Tongue (tissue), 2 donors: ENCODE measurements around the gene KCTD7. TPM values are rescaled to one million over a fixed set of nuclear protein-coding genes. Genes with fewer than 3 reads are reported as not detected.
"Not testable (repeated sequence)": the region's sequence is repeated elsewhere in the genome, so short reads cannot be mapped to it uniquely, and the experiment has no call there.

ENCODE experiments used
- DNase-seq: peaks from one replicate; pipeline ENCODE4 v3.0.0-alpha.2; 2015
- total RNA-seq: library from RNA; depleted of rRNA; stranded (reverse); fragments of >200 nt; gene quantifications from one replicate; pipeline ENCODE4 v1.2.3, GENCODE V29; 2014

The KCTD7 gene
- 12.6 TPM for total RNA-seq

DNA sequence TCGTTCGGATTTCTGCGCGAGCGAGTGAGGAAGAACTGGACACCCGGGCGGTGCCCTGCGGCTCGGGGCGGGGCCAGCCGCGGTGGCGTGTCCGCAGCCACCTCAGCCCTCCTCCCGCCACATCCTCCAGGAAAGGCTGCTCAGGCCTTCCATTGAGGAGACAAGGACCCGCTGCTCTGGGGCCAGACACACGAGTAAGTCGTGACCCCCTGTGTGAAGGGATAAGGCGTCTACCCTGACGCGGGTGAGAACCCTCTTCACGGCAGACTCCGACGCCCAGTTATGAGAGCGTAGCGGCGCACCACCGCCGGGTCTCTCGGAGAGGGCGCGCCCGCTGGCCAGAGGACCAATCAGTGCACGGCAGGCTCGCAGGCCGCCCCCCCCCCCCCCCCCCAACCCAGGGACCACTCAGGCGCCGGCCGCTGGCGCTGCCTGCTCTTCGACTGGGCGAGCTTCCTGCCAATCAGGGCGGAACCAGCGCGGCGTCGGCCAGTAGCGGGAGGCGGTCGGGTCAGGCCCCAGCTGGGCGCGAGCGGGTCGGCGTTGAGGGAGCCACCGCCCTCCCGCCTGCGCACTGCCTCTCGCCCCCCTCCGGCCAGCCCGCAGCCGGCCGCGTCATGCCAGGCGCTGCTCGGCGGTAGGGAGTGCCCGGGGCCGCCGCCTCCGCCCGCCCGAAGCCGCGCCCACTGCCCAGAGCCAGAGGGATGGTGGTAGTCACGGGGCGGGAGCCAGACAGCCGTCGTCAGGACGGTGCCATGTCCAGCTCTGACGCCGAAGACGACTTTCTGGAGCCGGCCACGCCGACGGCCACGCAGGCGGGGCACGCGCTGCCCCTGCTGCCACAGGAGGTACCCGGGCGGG lies at the start of gene KCTD7:
KCTD7 (plus strand) TSS at position 521 of the 861 bp plus-strand sequence; CDS start at position 705, 184 bp downstream.
- DNase-seq: peak; percentile 99

DNA sequence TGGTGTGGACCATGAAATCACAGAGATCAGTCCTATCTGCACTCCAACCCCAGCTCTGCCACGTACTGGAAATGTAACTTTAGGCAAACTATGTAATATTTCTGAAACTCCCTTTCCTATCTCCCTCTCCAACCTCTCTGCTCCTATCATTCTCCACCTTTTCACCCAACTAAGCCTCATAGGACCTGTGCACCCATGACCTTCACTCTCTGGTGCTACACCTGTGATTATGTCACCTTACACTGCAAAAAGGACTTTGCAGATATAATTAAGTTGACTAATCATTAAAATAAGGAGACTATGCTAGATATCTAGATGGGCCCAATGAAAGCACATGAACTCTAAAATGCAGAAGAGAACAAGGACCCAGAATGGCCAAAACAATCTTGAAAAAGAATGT lies 48.3 kb upstream of the KCTD7 start:
- not testable (repeated sequence) for DNase-seq

DNA sequence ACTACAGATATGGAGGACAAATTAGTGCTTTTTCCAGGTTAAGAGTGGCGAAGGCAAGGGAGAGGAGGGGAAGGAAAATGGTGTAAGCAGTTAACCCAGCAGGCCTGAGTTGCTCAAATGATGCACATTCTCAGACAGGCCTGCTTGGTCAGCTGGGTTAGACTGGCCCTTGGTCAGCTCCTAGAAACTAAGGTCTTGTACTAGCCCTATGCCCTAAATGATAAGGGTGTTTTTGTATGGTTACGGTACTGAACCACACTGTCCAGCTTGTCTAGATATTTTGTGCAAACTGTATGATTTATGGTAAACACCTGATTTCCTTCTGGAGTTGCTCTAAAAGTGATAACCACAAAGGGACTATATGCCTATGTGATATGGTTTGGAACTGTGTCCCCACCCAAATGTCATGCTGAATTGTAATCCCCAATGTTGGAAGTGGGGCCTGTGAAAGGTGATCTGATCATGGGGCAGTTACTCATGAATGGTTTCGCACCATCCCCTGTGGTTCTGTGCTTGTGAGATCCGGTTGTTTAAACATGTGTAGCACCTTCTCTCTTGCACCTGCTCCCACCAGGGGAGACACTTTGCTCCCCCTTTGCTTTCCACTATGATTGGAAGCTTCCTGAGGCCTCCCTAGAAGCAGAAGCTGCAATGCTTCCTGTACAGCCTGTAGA lies 45.7 kb upstream of the KCTD7 start:
- DNase-seq: not testable (repeated sequence)

DNA sequence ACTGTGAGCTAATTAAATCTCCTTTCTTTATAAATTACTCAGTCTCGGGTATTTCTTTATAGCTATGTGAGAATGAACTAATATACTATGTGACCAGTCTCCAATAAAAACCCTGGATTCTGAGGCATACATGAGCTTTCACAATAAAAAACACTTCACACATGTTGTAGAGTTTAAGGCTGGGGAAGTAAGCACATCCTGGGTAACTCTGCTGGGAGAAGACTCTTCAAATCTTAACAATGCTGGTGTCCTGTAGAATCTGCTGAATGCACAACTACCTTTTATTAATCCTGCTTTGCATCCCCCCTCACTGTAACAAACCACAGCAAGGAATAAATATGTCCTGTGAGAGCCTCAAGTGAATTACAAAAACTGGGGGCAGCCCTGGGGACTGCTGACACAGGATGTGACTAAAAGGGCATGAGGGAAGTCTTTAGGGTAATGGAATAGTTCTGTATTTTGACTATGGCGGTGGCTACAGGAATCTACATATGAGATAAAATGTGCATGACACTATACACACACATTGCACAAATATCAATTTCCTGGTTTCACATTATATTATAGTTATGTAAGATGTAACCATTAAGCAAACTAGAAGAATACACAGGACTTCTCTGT lies 45.1 kb upstream of the KCTD7 start:
- no peak for DNase-seq

DNA sequence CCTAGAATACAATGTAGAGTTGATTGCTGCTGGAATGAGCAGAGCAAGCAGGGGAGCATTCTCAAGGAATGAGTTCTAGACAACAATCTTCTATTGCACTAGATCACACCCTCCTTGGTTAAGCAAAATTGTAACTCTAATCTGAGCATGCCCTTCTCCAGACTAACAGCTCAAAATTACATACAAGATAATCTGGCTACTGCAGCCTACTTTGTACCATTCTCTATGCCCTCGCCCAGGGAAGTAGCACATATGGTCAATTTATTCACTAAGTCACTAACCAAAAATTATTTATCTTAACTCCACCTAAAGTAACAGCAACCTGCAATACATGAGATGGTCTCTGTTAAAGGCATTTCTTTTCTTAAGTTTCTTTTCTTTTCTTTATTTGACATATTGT lies 42.5 kb upstream of the KCTD7 start:
- no peak for DNase-seq

DNA sequence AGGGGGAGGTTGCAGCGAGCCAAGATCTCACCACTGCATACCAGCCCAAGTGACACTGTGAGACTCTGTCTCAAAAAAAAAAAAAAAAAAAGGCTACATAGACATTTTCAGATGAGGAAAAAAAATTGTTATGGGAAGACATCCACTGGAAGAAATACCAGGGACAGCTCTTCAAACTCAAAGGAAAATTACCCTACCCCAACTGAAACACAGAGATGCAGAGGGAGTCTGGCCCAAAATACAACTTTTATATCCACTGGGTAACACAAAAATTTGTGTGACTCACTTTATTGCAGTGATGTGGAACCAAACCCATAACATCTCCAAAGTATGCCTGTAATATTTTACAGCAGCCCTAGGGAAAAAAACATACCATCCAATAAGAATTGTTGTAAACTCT lies 40.5 kb upstream of the KCTD7 start:
- not testable (repeated sequence) for DNase-seq

DNA sequence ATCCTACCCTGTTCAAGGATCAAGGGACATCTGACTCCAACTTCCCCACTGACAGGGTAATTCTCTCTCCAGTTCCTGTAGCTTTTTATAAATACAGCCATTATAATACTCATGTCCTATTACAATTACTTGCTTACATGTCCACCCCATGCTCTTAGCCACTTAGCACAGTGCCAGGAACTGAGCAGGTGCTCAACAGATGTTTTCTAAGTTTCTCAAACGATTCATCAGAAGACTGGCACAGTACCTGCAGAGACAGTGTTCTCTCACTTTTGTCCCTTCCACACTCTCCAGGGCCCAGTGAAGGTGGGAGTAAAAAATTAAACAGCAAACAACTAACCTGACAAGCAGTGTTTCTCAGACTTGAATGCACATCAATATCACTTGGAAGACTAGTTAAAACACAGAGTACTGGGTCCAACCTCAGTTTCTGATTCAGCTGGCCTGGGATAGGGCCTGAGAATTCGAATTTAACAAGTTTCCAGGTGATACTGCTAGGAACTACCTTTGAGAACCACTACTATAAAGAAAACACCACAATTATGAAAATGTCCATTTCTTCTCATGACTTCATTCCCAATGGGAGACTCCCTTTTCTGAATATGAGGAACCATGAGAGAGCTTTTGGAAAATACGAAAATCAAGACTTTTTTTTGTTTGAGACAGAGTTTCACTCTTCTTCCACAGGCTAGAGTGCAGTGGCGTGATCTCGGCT lies 39.7 kb upstream of the KCTD7 start:
- DNase-seq: not testable (repeated sequence)

DNA sequence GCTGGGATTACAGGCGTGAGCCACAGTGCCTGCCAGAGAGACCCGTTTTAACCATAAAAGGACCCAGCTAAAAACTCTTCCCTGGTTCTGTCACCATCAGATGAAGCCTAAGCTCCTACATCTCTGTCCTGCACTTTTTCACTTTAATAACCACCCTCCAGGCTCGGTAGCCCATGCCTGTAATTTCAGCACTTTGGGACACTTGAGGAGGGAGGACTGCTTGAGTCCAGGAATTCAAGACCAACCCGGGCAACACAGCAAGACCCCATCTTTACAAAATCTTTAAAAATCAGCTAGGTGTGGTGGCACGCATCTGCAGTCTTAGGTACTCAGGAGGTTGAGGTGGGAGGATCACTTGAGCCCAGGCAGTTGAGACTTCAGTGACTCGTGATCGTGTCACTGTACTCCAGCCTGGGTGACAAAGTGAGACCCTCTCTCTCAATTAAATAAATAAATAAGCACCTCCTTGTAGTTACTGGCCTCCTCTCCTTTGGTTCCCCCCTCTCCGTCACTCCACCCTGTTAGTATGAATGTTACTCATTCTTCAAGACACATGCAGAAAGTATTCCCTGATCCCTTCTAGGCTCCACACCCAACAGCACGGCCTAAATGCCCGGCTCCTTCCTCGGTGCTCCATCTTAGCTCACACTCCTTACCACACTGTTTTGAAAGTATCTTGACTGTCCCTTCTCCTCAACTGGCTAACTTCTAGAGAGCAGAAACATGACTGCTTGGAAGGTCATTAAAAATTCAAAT lies 38.2 kb upstream of the KCTD7 start:
- not testable (repeated sequence) for DNase-seq

DNA sequence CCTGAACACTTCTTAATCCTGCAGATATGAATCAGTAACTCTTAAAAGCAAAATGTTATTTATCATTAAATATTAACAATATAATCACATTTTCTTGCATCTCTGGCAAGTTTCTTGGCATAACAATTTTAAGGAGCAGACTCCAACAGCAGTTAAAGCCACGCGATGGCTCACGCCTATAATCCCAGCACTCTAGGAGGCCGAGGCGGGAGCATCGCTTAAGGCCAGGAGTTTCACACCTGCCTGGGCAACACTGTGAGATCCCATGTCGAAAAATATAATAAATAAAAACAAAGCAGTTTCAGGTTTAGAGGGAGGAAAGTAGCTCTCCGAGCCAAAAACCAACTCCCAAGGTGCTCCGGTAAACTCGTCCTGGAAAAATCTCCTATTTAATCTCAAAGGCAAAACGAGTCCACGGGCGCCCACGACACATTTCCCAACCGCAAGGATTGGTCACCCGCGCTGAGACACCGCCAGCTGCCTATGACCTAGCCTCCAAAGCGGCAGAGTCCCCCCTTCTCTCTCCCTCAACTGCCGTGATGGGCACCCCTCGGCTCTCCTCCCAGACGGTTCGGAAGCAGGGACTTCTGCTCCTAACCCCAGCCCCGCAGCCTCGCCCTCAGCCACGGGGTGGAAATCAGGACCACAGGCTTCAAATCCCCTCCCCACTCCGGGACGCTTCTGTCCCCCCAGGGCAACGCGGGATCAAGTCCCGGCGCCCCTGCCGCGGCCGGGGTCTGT lies 37.5 kb upstream of the KCTD7 start:
- DNase-seq: peak; percentile 18

DNA sequence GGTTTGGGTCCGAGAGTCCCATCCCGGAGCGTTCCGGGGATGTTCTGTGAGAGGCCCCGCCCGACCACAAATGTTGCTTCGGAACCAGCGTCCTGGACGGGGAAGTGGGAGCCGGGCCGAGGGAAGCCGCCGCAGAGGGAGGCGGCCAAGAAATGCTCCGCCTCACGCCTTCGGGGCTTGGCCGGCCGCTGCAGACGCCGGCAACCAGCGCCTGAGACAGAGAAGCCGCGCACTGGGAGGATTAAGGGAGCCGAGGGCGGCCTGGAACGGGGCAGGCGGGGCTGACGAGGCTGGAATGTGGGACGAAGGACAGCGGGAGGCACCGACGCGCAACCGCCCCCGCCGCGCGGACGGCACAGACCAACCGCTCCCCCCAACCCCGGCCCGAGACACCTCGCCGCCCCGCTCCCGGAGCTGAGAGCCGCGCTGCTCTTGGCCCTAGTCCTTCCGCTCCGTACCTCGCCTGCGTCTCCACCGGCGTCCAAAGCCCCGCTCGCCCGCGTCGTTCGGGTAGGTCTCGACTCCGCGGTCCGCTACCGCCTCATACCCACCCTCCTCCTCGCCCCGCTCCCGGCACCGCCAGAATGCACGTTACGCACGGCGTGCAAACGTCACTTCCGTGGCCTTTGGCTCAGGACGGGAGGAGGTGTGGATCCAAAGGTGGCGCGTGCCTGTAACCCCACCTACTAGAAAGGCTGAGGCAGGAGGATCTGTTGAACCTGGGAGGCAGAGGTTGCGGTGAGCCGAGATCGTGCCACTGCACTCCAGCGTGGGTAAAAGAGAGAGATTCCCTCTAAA lies 36.7 kb upstream of the KCTD7 start:
- DNase-seq: peak; percentile 97

DNA sequence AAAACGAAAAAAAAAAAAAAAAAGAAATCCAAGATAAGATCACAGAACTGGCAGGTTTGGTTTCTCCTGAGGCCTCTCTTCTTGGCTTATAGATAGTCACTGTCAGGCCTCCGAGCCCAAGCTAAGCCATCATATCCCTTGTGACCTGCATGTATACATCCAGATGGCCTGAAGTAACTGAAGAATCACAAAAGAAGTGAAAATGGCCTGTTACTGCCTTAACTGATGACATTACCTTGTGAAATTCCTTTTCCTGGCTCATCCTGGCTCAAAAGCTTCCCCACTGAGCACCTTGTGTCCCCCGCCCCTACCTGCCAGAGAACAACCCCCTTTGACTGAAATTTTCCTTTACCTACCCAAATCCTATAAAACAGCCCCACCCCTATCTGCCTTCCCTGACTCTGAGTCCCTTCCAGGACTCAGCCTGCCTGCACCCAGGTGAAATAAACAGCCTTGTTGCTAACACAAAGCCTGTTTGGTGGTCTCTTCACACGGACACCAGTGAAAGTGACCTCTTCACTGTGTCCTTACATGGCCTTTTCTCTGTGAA lies 36.0 kb upstream of the KCTD7 start:
- not testable (repeated sequence) for DNase-seq

DNA sequence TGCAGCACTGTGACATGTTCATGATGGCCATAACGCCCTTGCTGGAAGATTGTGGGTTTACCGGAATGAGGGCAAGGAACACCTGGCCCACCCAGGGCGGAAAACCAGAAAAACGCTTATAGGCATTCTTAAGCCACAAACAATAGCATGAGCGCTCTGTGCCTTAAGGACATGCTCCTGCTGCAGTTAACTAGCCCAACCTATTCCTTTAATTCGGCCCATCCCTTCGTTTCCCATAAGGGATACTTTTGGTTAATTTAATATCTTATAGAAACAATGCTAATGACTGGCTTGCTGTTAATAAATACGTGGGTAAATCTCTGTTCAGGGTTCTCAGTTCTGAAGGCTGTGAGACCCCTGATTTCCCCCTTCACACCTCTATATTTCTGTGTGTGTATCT lies 34.6 kb upstream of the KCTD7 start:
- DNase-seq: not testable (repeated sequence)

DNA sequence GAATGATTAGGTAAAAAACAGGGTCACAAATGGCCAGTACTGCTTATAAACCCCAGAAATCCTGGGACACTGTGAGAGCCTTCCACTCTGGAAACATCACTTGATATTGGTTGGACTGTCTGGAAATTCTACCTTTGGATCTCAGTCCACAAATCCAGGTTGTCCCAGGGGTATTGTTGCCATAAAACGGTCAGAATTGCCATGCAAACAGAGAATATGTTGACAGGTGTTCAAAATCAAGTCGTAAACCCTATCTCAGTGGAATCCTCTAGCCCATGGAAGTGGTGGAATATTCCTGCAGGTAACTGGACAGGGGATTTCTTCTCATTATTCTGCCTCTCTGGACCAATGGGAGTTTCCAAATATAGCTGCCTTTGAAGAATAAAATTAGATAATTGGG lies 31.2 kb upstream of the KCTD7 start:
- no peak for DNase-seq

DNA sequence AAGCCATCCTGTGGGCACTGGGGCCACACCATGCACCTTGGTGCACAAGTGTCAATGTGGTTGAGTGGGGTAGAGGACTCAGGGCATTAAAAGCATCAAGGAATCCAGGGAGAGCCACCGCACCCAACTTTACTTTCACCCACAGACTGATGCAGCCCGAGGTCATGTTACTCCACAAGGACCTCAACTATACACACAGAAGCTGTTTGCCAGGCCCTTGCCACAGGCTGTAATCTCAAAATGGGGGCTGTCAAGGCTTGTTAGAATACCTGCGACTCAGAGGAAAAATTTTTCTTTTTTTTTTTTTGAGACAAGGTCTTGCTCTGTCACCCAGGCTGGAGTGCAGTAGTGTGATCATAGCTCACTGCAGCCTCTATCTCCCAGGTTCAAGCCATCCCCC lies 26.5 kb upstream of the KCTD7 start:
- no peak for DNase-seq

DNA sequence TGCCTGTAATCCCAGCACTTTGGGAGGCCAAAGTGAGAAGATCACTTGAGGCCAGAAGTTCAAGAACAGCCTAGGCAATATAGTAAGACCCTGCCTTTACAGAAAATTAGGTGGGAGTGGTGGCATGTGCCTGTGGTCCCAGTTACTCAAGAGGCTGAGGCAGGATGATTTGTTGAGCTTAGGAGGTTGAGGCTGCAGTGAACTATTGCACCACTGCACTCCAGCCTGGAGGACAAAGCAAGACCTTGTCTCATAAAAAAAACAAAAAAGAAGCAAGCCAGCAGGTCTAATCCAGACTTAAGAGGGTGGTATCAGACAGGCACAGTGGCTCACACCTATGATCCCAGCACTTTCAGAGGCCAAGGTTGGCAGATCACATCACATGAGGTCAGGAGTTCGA lies 24.5 kb upstream of the KCTD7 start:
- DNase-seq: no peak

DNA sequence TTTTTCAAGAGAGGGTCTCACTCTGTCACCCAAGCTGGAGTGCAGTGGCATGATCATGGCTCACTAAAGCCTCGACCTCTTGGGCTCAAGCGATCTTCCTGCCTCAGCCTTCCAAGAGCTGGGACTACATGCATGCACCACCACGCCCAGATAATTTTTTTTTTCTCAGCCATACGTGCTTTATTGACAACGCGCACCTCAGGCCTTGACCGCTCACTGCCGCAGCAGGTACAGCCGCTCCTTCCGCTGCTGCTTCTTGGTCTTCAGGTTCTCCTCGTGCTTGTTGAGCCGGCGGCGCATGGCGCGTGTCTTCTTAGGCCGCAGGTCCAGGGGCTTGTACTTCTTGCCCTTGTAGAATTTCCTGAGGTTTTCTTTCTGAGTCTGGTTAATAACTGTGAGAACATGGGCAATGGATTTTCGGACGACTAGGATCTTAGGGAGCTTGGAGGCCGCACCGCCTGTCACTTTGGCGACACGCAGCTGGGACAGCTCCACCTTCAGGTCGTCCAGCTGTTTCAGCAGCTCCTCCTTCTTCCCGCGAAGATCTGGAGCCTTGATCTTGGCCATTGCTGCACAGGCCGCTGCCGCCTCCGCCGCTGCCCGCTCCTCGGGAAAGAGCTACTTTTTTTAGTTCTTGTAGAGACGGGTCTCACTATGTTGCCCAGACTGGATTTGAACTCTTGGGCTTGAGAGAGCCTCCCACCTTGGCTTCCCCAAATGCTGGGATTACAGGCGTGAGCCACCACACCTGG lies 22.0 kb upstream of the KCTD7 start:
- DNase-seq: not testable (repeated sequence)

DNA sequence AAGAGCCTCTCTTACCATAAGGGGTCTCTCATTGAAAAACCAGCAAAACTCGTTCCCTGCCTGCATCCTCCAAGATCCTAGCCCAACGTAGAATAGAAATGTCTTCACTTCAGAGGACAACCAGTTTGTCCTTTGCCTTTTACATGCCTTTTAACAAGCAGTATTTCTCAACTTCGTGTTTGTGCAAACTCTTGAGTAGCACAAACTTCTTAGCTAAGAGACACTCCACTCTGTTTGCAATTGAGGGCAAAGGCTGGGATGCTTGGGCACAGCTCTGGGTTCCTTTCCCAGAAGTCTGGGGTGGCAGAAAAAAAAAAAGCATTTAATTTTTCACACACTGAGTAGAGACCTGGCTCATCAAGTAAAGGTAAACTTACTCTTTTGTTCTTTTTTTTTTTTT lies 19.5 kb upstream of the KCTD7 start:
- no peak for DNase-seq

DNA sequence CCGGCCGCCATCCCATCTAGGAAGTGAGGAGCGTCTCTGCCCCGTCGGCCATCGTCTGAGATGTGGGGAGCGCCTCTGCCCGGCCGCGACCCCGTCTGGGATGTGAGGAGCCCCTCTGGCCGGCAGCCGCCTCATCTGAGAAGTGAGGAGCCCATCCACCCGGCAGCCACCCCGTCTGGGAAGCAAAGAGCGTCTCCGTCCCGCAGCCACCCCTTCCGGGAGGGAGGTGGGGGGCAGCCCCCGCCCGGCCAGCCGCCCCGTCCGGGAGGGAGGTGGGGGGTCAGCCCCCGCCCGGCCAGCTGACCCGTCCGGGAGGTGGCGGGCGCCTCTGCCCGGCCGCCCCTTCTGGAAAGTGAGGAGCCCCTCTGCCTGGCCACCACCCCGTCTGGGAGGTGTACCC lies 14.1 kb upstream of the KCTD7 start:
- DNase-seq: not testable (repeated sequence)

DNA sequence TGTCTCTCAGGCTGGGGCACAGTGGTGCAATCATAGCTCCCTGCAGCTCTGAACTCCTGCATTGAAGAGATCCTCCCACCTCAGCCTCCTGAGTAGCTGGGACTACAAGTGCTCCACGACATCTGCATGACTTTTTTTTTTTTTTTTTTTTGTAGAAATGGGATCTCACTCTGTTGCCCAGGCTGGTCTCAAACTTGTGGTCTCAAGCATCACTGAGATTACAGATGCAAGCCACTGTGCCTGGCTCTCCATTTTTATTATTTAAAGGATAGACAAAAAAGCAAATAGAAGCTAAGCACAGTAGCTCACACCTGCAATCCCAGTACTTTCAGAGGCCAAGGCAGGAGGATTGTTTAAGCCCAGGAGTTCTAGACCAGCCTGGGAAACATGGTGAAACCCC lies 13.0 kb upstream of the KCTD7 start:
- DNase-seq: no peak
